Endothelial cell of umbilical vein (primary cell): ENCODE results near the gene INHBB. TPM values are rescaled to one million over a fixed set of nuclear protein-coding genes. Genes with fewer than 3 reads are reported as not detected.

ENCODE experiments used
- BruUV-seq: library from RNA; stranded (reverse); fragments of 400-500 nt; replicated peaks from 2 replicates; lab custom pipeline; 2021; lab: Mats Ljungman, UMichigan
- CTCF ChIA-PET: fragments of 300-600, 350-600 bp; sonication (Branson Sonifier 250); formaldehyde crosslinking; loops from one replicate; lab custom pipeline; 2021; ENCODE audit warnings: antibody characterized with exemption, inconsistent platforms; lab: Charles Lee
- POLR2A ChIA-PET: fragments of 300-600, 350-600 bp; sonication (Branson Sonifier 250); formaldehyde crosslinking; loops from one replicate; lab custom pipeline; 2021; ENCODE audit warnings: antibody characterized with exemption, inconsistent platforms; lab: Charles Lee
- DNase-seq: peaks from one replicate; pipeline ENCODE4 v3.0.0-alpha.2; 2011; ENCODE audit warnings: low read depth, low spot score
- FAIRE-seq: peaks from 2 replicates; lab custom pipeline; 2011; peaks lifted over from hg19 to GRCh38; lab: Jason Lieb, UNC
- H2AFZ ChIP-seq: 2 replicates; pipeline ENCODE4 v1.6.0; 2012; ENCODE audit warnings: low read depth, low read length, control low read depth, inconsistent platforms
- H3K27ac ChIP-seq: 2 replicates; pipeline ENCODE4 v1.5.1; 2011; ENCODE audit warnings: low read depth, mild to moderate bottlenecking, control low read depth, low read length, moderate library complexity; ENCODE audit not compliant: insufficient read depth
- H3K27me3 ChIP-seq, 2 experiments: 2 replicates each; pipeline versions ENCODE4 v1.6.0 to v1.6.1; 2011; ENCODE audit warnings: low read length in 2 of 2, mixed read lengths in 1 of 2; ENCODE audit not compliant: control insufficient read depth in 2 of 2, insufficient read depth in 2 of 2
- H3K36me3 ChIP-seq, 2 experiments: 2 replicates in 1 of 2; 3 replicates in 1 of 2; pipeline ENCODE4 v1.5.1; 2011; ENCODE audit warnings: low read length in 2 of 2, mild to moderate bottlenecking in 1 of 2, moderate library complexity in 1 of 2; ENCODE audit not compliant: control insufficient read depth in 2 of 2, insufficient read depth in 2 of 2; ENCODE audit errors: extremely low read depth in 1 of 2
- H3K4me1 ChIP-seq: 3 replicates; pipeline ENCODE4 v1.5.1; 2011; ENCODE audit warnings: mild to moderate bottlenecking, low read length; ENCODE audit not compliant: control insufficient read depth, insufficient read depth; ENCODE audit errors: extremely low read depth
- H3K4me2 ChIP-seq: 2 replicates; pipeline ENCODE4 v1.6.1; 2011; ENCODE audit warnings: low read length, control low read depth, mixed read lengths; ENCODE audit not compliant: insufficient read depth
- H3K4me3 ChIP-seq, 3 experiments: fragments of 200-600 bp in 1 of 3; sonication (generic), shearing (Covaris generic) in 1 of 3; replicated peaks in 1 of 3; 2 replicates each; pipeline ENCODE4 v1.5.1; 2011 to 2016; ENCODE audit warnings: control low read depth in 3 of 3, low read length in 3 of 3, mild to moderate bottlenecking in 2 of 3, inconsistent platforms in 1 of 3, low read depth in 1 of 3, moderate library complexity in 1 of 3; ENCODE audit not compliant: insufficient read depth in 1 of 3
- H3K79me2 ChIP-seq: 2 replicates; pipeline ENCODE4 v1.6.0; 2012; ENCODE audit warnings: low read length, inconsistent platforms; ENCODE audit not compliant: control insufficient read depth, insufficient read depth
- H3K9ac ChIP-seq: replicated peaks from 2 replicates; pipeline ENCODE3; 2011; ENCODE audit warnings: low read length, control low read depth; ENCODE audit not compliant: insufficient read depth; ENCODE audit errors: extremely low read depth
- H3K9me1 ChIP-seq: replicated peaks from 3 replicates; pipeline ENCODE4 v1.6.0; 2011; ENCODE audit warnings: mild to moderate bottlenecking, low read length; ENCODE audit not compliant: control insufficient read depth, insufficient read depth; ENCODE audit errors: extremely low read depth
- H3K9me3 ChIP-seq: replicated peaks from 2 replicates; pipeline ENCODE4 v1.5.1; 2012; ENCODE audit warnings: low read length, inconsistent platforms; ENCODE audit not compliant: control insufficient read depth, insufficient read depth
- H4K20me1 ChIP-seq: replicated peaks from 2 replicates; pipeline ENCODE3; 2011; ENCODE audit warnings: mild to moderate bottlenecking, low read length; ENCODE audit not compliant: control insufficient read depth, insufficient read depth; ENCODE audit errors: extremely low read depth
- EZH2 ChIP-seq: IDR thresholded peaks from 2 replicates; pipeline ENCODE4 v1.6.1; 2012; ENCODE audit warnings: borderline replicate concordance, low read depth, mild to moderate bottlenecking, moderate library complexity, low read length, inconsistent platforms; ENCODE audit not compliant: severe bottlenecking
- FOS ChIP-seq: IDR thresholded peaks from 2 replicates; pipeline ENCODE4 v1.6.1; 2011; ENCODE audit warnings: mild to moderate bottlenecking, low read length, moderate library complexity, borderline replicate concordance; ENCODE audit not compliant: insufficient read depth
- GATA2 ChIP-seq: IDR thresholded peaks from 2 replicates; pipeline ENCODE4 v1.7.0; 2011; ENCODE audit warnings: low read depth, mild to moderate bottlenecking, moderate library complexity, mixed read lengths, low read length; ENCODE audit not compliant: insufficient read length, insufficient read depth
- JUN ChIP-seq: IDR thresholded peaks from 2 replicates; pipeline ENCODE4 v1.6.1; 2011; ENCODE audit warnings: borderline replicate concordance, low read depth; ENCODE audit not compliant: insufficient read length, insufficient read depth
- MAX ChIP-seq: IDR thresholded peaks from 2 replicates; pipeline ENCODE4 v1.6.1; 2011; ENCODE audit not compliant: insufficient read depth, insufficient read length
- MYC ChIP-seq: IDR thresholded peaks from one replicate; pipeline ENCODE4 v1.6.1; 2011; ENCODE audit warnings: mild to moderate bottlenecking, low read depth, low read length
- POLR2A ChIP-seq: IDR thresholded peaks from 2 replicates; pipeline ENCODE4 v1.6.1; 2012; ENCODE audit warnings: low read depth, mild to moderate bottlenecking, control low read depth, low read length
- POLR2AphosphoS5 ChIP-seq: IDR thresholded peaks from 2 replicates; pipeline ENCODE4 v1.6.1; 2012; ENCODE audit warnings: low read depth, mild to moderate bottlenecking, control low read depth, low read length, moderate library complexity; ENCODE audit not compliant: insufficient read depth
- dilution Hi-C: fragments of 300-500 bp; cut with MboI; formaldehyde crosslinking; loops from one replicate; pipeline ENCODE4 v1.15.0; 2019; ENCODE audit warnings: low sequenced_read_pairs; ENCODE audit not compliant: extremely low pct_ligation_motif_present
- intact Hi-C: fragments of 100-400 bp; cut with micrococcal nuclease; formaldehyde crosslinking; loops from one replicate; pipeline ENCODE4 v1.10.0; 2022
- polyA plus RNA-seq, 4 experiments: library from polyadenylated mRNA; depleted of rRNA in 3 of 4; stranded (reverse) in 3 of 4; unstranded in 1 of 4; fragments of >200 nt; gene quantifications; 2 replicates each; pipeline versions ENCODE4 v1.2.1 to v1.2.3, GENCODE V29; 2011 to 2012; ENCODE audit warnings: missing spikeins in 1 of 4
- total RNA-seq: library from RNA; stranded (reverse); gene quantifications from 2 replicates; pipeline ENCODE4 v1.2.3, GENCODE V29; 2021
- TF ChIP-seq, protein P1 (sequence below), 2 donors: IDR thresholded peaks; 1 replicate in 1 of 2; 2 replicates in 1 of 2; pipeline ENCODE4 v1.5.1; 2011; ENCODE audit warnings: low read length in 2 of 2, mild to moderate bottlenecking in 2 of 2, moderate library complexity in 2 of 2, control low read depth in 1 of 2, inconsistent platforms in 1 of 2, low read depth in 1 of 2; ENCODE audit not compliant: insufficient read depth in 1 of 2; ENCODE audit errors: extremely low read depth in 1 of 2

Gene INHBB
- total and polyA plus RNA-seq, 2 donors (not counting 3 experiments of a cell fraction or from before 2014, with no cell fraction given) = 0.11 to 1.8 TPM

GRCh38 chr2:120372816-120373215 lies 26.9 kb downstream of the INHBB start:
- Histone ChIP-seq H3K4me2 (no peak overlapping the region), H3K9ac (no peak overlapping the region), H4K20me1 (no peaks in the 10 kb centered on the region), H2AFZ (no peak overlapping the region), H3K36me3 (no peaks in the 10 kb centered on the region), H3K4me3 (no peak overlapping the region), H3K27ac (no peak overlapping the region), H3K9me3 (no peaks in the 10 kb centered on the region), H3K27me3 (no peaks in the 10 kb centered on the region), H3K9me1 (no peaks in the 10 kb centered on the region), H3K79me2 (no peaks in the 10 kb centered on the region), H3K4me1 (no peaks in the 10 kb centered on the region)
- FAIRE-seq = no peak
- intact Hi-C loops = no loop called here
- ChIA-PET POLR2A (no interaction called here), CTCF (no interaction called here)
- no peak for TF ChIP-seq EZH2
- no peak for TF ChIP-seq POLR2AphosphoS5
- no peak for TF ChIP-seq GATA2
- no peak for TF ChIP-seq MYC
- no peak for TF ChIP-seq JUN
- TF ChIP-seq, protein P1, sequence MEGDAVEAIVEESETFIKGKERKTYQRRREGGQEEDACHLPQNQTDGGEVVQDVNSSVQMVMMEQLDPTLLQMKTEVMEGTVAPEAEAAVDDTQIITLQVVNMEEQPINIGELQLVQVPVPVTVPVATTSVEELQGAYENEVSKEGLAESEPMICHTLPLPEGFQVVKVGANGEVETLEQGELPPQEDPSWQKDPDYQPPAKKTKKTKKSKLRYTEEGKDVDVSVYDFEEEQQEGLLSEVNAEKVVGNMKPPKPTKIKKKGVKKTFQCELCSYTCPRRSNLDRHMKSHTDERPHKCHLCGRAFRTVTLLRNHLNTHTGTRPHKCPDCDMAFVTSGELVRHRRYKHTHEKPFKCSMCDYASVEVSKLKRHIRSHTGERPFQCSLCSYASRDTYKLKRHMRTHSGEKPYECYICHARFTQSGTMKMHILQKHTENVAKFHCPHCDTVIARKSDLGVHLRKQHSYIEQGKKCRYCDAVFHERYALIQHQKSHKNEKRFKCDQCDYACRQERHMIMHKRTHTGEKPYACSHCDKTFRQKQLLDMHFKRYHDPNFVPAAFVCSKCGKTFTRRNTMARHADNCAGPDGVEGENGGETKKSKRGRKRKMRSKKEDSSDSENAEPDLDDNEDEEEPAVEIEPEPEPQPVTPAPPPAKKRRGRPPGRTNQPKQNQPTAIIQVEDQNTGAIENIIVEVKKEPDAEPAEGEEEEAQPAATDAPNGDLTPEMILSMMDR (IDR thresholded peaks at IDR 0.05; ENCODE audit: extremely low read depth in 1 of 2, insufficient read depth in 1 of 2, low read depth in 1 of 2, low read length in 2 of 2) = no peak
- TF ChIP-seq FOS = no peak
- TF ChIP-seq POLR2A = no peak
- no peak for TF ChIP-seq MAX
- DNase-seq = no peak
- dilution Hi-C loops = no loop called here
- no TSS peak for BruUV-seq
